A549 (cell line): Measurements from ENCODE around the gene ADAMTS13. TPM values are rescaled to one million over a fixed set of nuclear protein-coding genes. Genes with fewer than 3 reads are reported as not detected.

Source experiments
- ATAC-seq, 2 experiments: fragments of 200-7000 bp in 1 of 2; fragments of >200 bp in 1 of 2; cut with Nextera tagmentation in 1 of 2; cut with Tn5 transposase in 1 of 2; 3 replicates each; pipeline versions ENCODE4 v1.8.0 to v1.9.1; 2018 to 2020; ENCODE audit warnings: mild to moderate bottlenecking in 1 of 2, moderate library complexity in 1 of 2
- CTCF ChIA-PET: fragments of 300-600 bp; sonication (Branson Sonifier 250); formaldehyde crosslinking; extraction: SDS; loops from one replicate; lab custom pipeline; 2021; ENCODE audit warnings: antibody characterized with exemption, inconsistent platforms; lab: Yijun Ruan, JAX
- POLR2A ChIA-PET: fragments of 350-600 bp; formaldehyde crosslinking; extraction: SDS; loops from one replicate; lab custom pipeline; 2021; ENCODE audit warnings: antibody characterized with exemption, inconsistent platforms; lab: Yijun Ruan, JAX
- DNase-seq, 2 experiments: peaks; one replicate each; pipeline versions ENCODE4 v3.0.0 to v3.0.0-alpha.2; 2011 to 2016; ENCODE audit warnings: low read depth in 1 of 2, low spot score in 1 of 2
- FAIRE-seq: peaks from 2 replicates; lab custom pipeline; 2011; peaks lifted over from hg19 to GRCh38; lab: Jason Lieb, UNC
- H3K27ac ChIP-seq, 2 experiments: fragments of >200 bp; sonication (Bioruptor Twin); formaldehyde crosslinking; 3 replicates each; pipeline ENCODE4 v1.5.1; 2016 to 2017
- H3K4me1 ChIP-seq: fragments of >200 bp; sonication (Bioruptor Twin); formaldehyde crosslinking; 3 replicates; pipeline ENCODE4 v1.6.1; 2016
- H3K4me2 ChIP-seq: fragments of >200 bp; sonication (Bioruptor Twin); formaldehyde crosslinking; 3 replicates; pipeline ENCODE4 v1.6.1; 2016
- H3K4me3 ChIP-seq: fragments of >200 bp; sonication (Bioruptor Twin); formaldehyde crosslinking; 3 replicates; pipeline ENCODE4 v1.5.1; 2016
- H3K9me3 ChIP-seq: fragments of >200 bp; sonication (Bioruptor Twin); formaldehyde crosslinking; 3 replicates; pipeline ENCODE4 v1.6.1; 2016
- BCL3 ChIP-seq: fragments of >200 bp; sonication (Bioruptor Twin); formaldehyde crosslinking; IDR thresholded peaks from 3 replicates; pipeline ENCODE4 v1.6.1; 2016
- BHLHE40 ChIP-seq: IDR thresholded peaks from 2 replicates; pipeline ENCODE4 v1.6.1; 2012; ENCODE audit warnings: low read depth, low read length, inconsistent platforms
- CHD4 ChIP-seq: fragments of 200-600 bp; sonication (generic); IDR thresholded peaks from 2 replicates; pipeline ENCODE4 v1.6.1; 2016; ENCODE audit warnings: antibody characterized with exemption, mild to moderate bottlenecking, borderline replicate concordance
- ELK1 ChIP-seq: fragments of 150-350 bp; IDR thresholded peaks from 2 replicates; pipeline ENCODE4 v1.6.1; 2014; ENCODE audit warnings: low read depth, mild to moderate bottlenecking, low read length
- FOXS1 ChIP-seq: fragments of 250-450 bp; sonication (Bioruptor Pico); IDR thresholded peaks from 2 replicates; pipeline ENCODE4 v1.5.0; 2020; ENCODE audit warnings: mild to moderate bottlenecking, moderate library complexity
- HDAC2 ChIP-seq: fragments of 200-600 bp; sonication (generic); IDR thresholded peaks from 2 replicates; pipeline ENCODE4 v1.6.1; 2016
- HES2 ChIP-seq: fragments of >200 bp; sonication (Bioruptor Twin); formaldehyde crosslinking; IDR thresholded peaks from 2 replicates; pipeline ENCODE4 v1.6.1; 2016
- HOXA7 ChIP-seq: fragments of 250-450 bp; sonication (Bioruptor Pico); IDR thresholded peaks from 2 replicates; pipeline ENCODE4 v1.5.0; 2020; ENCODE audit warnings: mild to moderate bottlenecking, moderate library complexity
- JUN ChIP-seq, 2 experiments: fragments of >200 bp; sonication (Bioruptor Twin); formaldehyde crosslinking; IDR thresholded peaks; 2 replicates in 1 of 2; 3 replicates in 1 of 2; pipeline ENCODE4 v1.6.1; 2016 to 2017
- JUNB ChIP-seq: fragments of >200 bp; sonication (Bioruptor Twin); formaldehyde crosslinking; IDR thresholded peaks from 2 replicates; pipeline ENCODE4 v1.6.1; 2016
- MAX ChIP-seq: IDR thresholded peaks from 2 replicates; pipeline ENCODE4 v1.6.1; 2012
- NFE2L2 ChIP-seq: fragments of 150-350 bp; conservative IDR thresholded peaks from 2 replicates; pipeline ENCODE4 v1.6.1; 2014; ENCODE audit warnings: low read length
- NPAS2 ChIP-seq: fragments of 250-450 bp; sonication (Bioruptor Pico); IDR thresholded peaks from 2 replicates; pipeline ENCODE4 v1.8.0; 2022; ENCODE audit warnings: mild to moderate bottlenecking, moderate library complexity, borderline replicate concordance
- PBX3 ChIP-seq: IDR thresholded peaks from 2 replicates; pipeline ENCODE4 v1.6.1; 2012
- RARB ChIP-seq: fragments of 250-450 bp; sonication (Bioruptor Pico); IDR thresholded peaks from 2 replicates; pipeline ENCODE4 v1.8.0; 2021; ENCODE audit warnings: mild to moderate bottlenecking, moderate library complexity
- RCOR1 ChIP-seq: fragments of 150-350 bp; IDR thresholded peaks from 2 replicates; pipeline ENCODE4 v1.6.1; 2014; ENCODE audit warnings: antibody characterized with exemption, low read length, low read depth
- RFX5 ChIP-seq: fragments of 450-650 bp; IDR thresholded peaks from 2 replicates; pipeline ENCODE4 v1.7.1; 2014; ENCODE audit warnings: antibody characterized with exemption, mild to moderate bottlenecking, moderate library complexity
- RNF2 ChIP-seq: fragments of 200-600 bp; sonication (generic); IDR thresholded peaks from 2 replicates; pipeline ENCODE4 v1.6.1; 2016; ENCODE audit warnings: low read depth, mild to moderate bottlenecking, antibody characterized with exemption, moderate library complexity, borderline replicate concordance
- SREBF2 ChIP-seq: fragments of 450-650 bp; IDR thresholded peaks from 2 replicates; pipeline ENCODE4 v1.6.1; 2014; ENCODE audit warnings: mild to moderate bottlenecking, moderate library complexity
- TFCP2L1 ChIP-seq: fragments of 250-450 bp; sonication (Bioruptor Pico); IDR thresholded peaks from 2 replicates; pipeline ENCODE4 v1.5.0; 2021; ENCODE audit warnings: mild to moderate bottlenecking
- USF2 ChIP-seq: fragments of 450-650 bp; IDR thresholded peaks from 2 replicates; pipeline ENCODE4 v1.6.1; 2014; ENCODE audit warnings: antibody characterized with exemption
- WGBS: methylation state at CpG from one replicate; pipeline ENCODE4 v1.1.6; 2017; ENCODE audit errors: missing lambda C conversion rate; 5-methylcytosine and 5-hydroxymethylcytosine counted together
- polyA plus RNA-seq, 4 experiments: library from polyadenylated mRNA; depleted of rRNA in 3 of 4; stranded (reverse); fragments of >200 nt; fragmentation: RNase III in 1 of 4; extraction: RNeasy Plus Mini Kit Qiagen cat#74134 plus additional on column Dnase treatment in 1 of 4; gene quantifications; 2 replicates in 3 of 4; 3 replicates in 1 of 4; pipeline ENCODE4 v1.2.3, GENCODE V29; 2011 to 2017

The ADAMTS13 gene
- polyA plus RNA-seq, 2 of the 4 experiments (the other 2 are of a cell fraction), result 0.80 to 0.98 TPM

- DNase-seq (no peak), FAIRE-seq (no peak), ATAC-seq (no peak)
- Histone ChIP-seq H3K27ac (no peak overlapping the region), H3K4me2 (no peak overlapping the region), H3K9me3 (no peaks in the 10 kb centered on the region), H3K4me3 (no peak overlapping the region), H3K4me1 (peaks cover 9% of the 10 kb centered on the region; the same call in 2 of the 3 replicates)
- POLR2A ChIA-PET, result no interaction called here
- TF ChIP-seq BCL3, result no peak
- no peak for TF ChIP-seq SREBF2
- no peak for TF ChIP-seq MAX
- no peak for TF ChIP-seq NPAS2 (CRISPR knock-in tag)
- TF ChIP-seq ELK1, result no peak
- TF ChIP-seq HOXA7 (CRISPR knock-in tag), result no peak
- no peak for TF ChIP-seq JUNB
- no peak for TF ChIP-seq TFCP2L1 (CRISPR knock-in tag)
- TF ChIP-seq RARB (CRISPR knock-in tag), result no peak
- no peak for TF ChIP-seq FOXS1
- TF ChIP-seq PBX3, result no peak
- TF ChIP-seq HDAC2, result no peak
- TF ChIP-seq RCOR1, result no peak
- TF ChIP-seq BHLHE40, result no peak
- TF ChIP-seq HES2, result no peak
- CTCF ChIA-PET, result interaction anchor here (2.5 kb wide), 1 partner anchor 10 kb away, joined by 6 read pairs; no protein-coding TSS in a partner anchor
- 82% methylated on average over 11 of the region's 11 CpGs for WGBS
These were observed 31.5 kb downstream of the ADAMTS13 start for GRCh38 chr9:133453651-133454050.

- ChIA-PET CTCF (interaction anchor here (1.2 to 2.5 kb wide), 2 partner anchors 11 to 82 kb away, joined by 3 to 6 read pairs; no protein-coding TSS in a partner anchor), POLR2A (no interaction called here)
- H3K4me2 ChIP-seq, result no peak overlapping the region
- peaks cover 14% of the 10 kb centered on the region for H3K4me1 ChIP-seq
- no peak overlapping the region for H3K27ac ChIP-seq
- DNase-seq (no peak), ATAC-seq (no peak), FAIRE-seq (no peak)
- H3K4me3 ChIP-seq, result no peak overlapping the region
- H3K9me3 ChIP-seq, result no peaks in the 10 kb centered on the region
- WGBS, result 80% methylated on average over 18 of the region's 19 CpGs
- TF ChIP-seq HDAC2, result no peak
- no peak for TF ChIP-seq CHD4
- no peak for TF ChIP-seq MAX
- no peak for TF ChIP-seq RFX5
- no peak for TF ChIP-seq USF2
- TF ChIP-seq SREBF2, result no peak
- no peak for TF ChIP-seq FOXS1
- no peak for TF ChIP-seq NFE2L2
- no peak for TF ChIP-seq RNF2
- no peak for TF ChIP-seq JUN (IDR thresholded peaks at IDR 0.05)
These were observed 32.2 kb downstream of the ADAMTS13 start for GRCh38 chr9:133454325-133454724.
